ENCODE measurements around the gene DDB1. TPM values are rescaled to one million over a fixed set of nuclear protein-coding genes. Genes with fewer than 3 reads are reported as not detected.

The DDB1 gene
- 100 to 1,000 TPM; 102 to 164 (median 118) TPM for total RNA-seq

DNA sequence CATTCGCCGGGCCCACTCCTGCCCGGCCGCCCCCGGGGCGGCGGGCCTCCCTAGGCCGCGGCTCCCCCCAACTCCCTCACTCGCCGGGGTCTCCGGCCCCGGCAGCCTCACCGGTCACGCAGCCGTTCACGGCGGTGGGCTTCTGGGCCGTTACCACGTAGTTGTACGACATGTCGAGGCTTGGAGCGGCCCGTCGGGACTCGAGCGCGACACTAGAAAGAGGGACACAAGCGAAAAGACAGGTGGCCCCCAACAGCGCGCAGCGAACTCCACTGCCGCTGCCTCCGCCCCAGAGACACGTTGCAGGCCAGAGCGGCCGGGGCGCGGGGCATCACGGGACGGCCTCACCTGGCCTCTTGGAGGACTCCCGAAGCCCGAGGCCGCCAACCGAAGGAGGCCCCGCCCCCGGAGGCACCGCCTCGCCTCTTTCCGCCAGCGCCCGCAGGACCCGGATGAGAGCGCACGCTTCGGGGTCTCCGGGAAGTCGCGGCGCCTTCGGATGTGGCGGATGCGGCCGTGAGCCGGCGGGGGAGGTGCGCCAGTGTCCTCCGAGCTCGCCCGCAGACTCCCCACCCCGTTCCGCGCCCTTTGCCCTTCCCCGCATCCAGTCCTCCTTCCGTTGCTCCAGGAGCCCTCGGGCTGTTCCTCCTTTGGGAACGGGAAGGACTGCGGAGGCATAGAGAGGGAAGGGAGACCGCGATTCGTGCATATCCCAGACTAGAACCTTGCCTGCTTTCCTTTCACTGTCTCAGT is at the start of gene DDB1, which contains the start of gene TKFC:
TSS of gene DDB1 (minus strand) at position 309 of the 753 bp plus-strand sequence. CDS start at position 172, 137 bp downstream.
TSS of gene TKFC (plus strand) at position 432 of the 753 bp plus-strand sequence. CDS start 1,501 bp downstream, outside the sequence.
- peak; percentile 88 to 93 for TF ChIP-seq POLR2AphosphoS5 (IDR thresholded peaks at IDR 0.05)
- no peak for TF ChIP-seq EP300 (IDR thresholded peaks at IDR 0.05)
- peak; percentile 53 for TF ChIP-seq POLR2A (IDR thresholded peaks at IDR 0.05; ENCODE audit: low read depth)
- TF ChIP-seq, protein P1, sequence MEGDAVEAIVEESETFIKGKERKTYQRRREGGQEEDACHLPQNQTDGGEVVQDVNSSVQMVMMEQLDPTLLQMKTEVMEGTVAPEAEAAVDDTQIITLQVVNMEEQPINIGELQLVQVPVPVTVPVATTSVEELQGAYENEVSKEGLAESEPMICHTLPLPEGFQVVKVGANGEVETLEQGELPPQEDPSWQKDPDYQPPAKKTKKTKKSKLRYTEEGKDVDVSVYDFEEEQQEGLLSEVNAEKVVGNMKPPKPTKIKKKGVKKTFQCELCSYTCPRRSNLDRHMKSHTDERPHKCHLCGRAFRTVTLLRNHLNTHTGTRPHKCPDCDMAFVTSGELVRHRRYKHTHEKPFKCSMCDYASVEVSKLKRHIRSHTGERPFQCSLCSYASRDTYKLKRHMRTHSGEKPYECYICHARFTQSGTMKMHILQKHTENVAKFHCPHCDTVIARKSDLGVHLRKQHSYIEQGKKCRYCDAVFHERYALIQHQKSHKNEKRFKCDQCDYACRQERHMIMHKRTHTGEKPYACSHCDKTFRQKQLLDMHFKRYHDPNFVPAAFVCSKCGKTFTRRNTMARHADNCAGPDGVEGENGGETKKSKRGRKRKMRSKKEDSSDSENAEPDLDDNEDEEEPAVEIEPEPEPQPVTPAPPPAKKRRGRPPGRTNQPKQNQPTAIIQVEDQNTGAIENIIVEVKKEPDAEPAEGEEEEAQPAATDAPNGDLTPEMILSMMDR (IDR thresholded peaks at IDR 0.05), result peak in 1 of 3 experiments; percentile 11
- DNase-seq (ENCODE audit: extremely low spot score), result peak; percentile 98
- H3K4me1 ChIP-seq, result peaks cover 31 to 66% (median 42%) of the 10 kb centered on the region in 4 donors
- peaks cover 18 to 22% (median 21%) of the 10 kb centered on the region in 4 donors for H3K36me3 ChIP-seq
- no peaks in the 10 kb centered on the region for H3K27me3 ChIP-seq
- intact Hi-C loops (cut with DNase I), result no loop called here
- peak within 1 kb of the TSS; percentile 89 to 94 (median 91) for H3K27ac ChIP-seq (replicated peaks in 1 of 4)
- H3K9me3 ChIP-seq, result no peaks in the 10 kb centered on the region
- peak within 1 kb of the TSS; percentile 87 to 99 (median 94) for H3K4me3 ChIP-seq
- 0% methylated on average over 12 of the region's 81 CpGs for WGBS

DNA sequence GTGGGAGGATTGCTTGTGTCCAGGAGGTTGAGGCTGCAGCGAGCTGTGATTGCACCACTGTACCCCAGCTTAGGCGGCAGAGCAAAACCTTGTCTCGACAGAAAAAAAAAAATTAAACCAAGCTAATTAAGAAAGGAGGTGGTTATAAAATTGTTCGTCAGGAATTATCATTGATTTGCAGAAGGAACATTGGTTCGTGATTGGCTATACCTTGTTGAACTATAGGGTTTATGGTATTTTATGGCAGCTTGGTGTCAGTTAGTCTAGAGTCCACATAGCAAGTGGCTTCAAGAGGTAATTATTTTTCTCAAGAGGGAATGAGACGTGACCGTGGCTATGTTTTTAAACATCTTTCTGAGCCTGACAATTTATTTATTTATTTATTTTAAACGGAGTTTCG is 48.0 kb upstream of the DDB1 start:
- Histone ChIP-seq H3K27ac (replicated peaks in 1 of 4) (no peak overlapping the region), H3K27me3 (no peaks in the 10 kb centered on the region), H3K4me1 (peaks cover 0 to 10% (median 9%) of the 10 kb centered on the region in 4 donors), H3K36me3 (peaks cover 0 to 9% (median 1%) of the 10 kb centered on the region in 4 donors), H3K4me3 (no peak overlapping the region), H3K9me3 (no peaks in the 10 kb centered on the region)
- TF ChIP-seq POLR2AphosphoS5 (IDR thresholded peaks at IDR 0.05), result no peak
- no peak for TF ChIP-seq EP300 (IDR thresholded peaks at IDR 0.05)
- TF ChIP-seq, protein P1 (IDR thresholded peaks at IDR 0.05), result no peak
- TF ChIP-seq POLR2A (IDR thresholded peaks at IDR 0.05; ENCODE audit: low read depth), result no peak
- DNase-seq (ENCODE audit: extremely low spot score), result no peak
- WGBS, result 95% methylated on average over 9 of the region's 9 CpGs
- intact Hi-C loops (cut with DNase I), result loop anchor here (10.0 kb wide), 1 partner anchor 126 kb away; no protein-coding TSS in a partner anchor

DNA sequence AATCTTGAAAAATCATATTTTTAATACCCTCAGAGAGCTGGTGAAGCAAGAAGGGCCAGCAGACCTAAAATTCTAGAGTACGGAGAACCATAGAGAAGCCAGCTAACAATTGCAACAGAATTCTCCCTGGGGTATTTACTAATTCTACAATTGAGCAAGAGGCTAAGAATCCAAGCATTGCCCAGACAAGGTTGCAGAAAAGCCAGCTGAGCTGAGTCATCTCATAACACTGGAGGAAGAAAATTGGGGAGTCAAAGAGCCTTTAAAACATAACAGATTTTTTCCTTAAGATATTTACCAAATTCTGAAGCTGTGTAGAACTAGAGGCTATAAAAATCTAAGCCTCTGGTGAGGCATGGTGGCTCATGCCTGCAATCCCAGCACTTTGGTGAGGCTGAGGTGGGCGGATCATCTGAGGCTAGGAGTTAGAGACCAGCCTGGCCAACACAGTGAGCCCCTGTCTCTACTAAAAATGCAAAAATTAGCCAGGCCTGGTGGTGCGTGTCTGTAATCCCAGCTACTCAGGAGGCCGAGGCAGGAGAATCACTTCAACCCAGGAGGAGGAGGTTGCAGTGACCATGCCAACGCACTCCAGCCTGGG is 45.9 kb upstream of the DDB1 start:
- intact Hi-C loops (cut with DNase I), result no loop called here
- Histone ChIP-seq H3K27me3 (no peaks in the 10 kb centered on the region), H3K4me3 (no peak overlapping the region), H3K9me3 (no peaks in the 10 kb centered on the region), H3K4me1 (peaks cover 0 to 7% (median 2%) of the 10 kb centered on the region in 4 donors), H3K36me3 (peaks cover 0 to 20% (median 2%) of the 10 kb centered on the region in 4 donors), H3K27ac (replicated peaks in 1 of 4) (peak overlapping the region; percentile 43 to 62 (median 57))
- WGBS, result 80% methylated on average over 5 of the region's 5 CpGs
- DNase-seq (ENCODE audit: extremely low spot score), result no peak
- TF ChIP-seq, protein P1 (IDR thresholded peaks at IDR 0.05), result no peak
- TF ChIP-seq POLR2AphosphoS5 (IDR thresholded peaks at IDR 0.05), result peak; percentile 30 to 44

DNA sequence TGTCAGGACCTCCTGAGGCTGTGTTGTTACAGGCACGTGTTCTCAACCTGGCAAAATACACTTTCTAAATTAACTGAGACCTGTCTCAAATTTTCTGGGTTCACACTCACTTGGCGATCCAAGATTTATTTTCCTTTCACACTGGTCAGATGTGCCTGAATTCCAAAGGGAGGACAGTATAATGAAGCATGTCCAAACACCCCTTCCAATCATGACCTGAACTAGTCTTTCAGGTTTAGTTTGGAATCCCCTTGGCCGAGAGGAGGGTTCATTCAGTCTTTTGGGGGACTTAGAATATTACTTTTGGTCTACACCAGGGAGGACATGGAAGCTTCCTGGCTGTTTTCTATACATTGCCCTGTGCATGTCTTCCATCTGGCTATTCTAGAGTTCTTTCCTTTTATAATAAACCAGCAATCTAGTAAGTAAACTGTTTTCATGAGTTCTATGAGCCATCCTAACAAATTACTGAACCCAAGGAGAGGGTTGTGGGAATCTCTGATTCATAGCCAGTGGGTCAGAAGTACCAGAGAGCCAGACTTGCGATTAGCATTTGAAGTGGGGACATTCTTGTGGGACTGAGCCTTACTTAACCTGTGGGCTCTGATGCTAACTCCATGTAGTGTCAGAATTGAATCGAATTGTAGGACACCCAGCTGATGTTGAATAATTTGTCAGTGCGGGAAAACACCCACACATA is 44.7 kb upstream of the DDB1 start:
- Histone ChIP-seq H3K27ac (replicated peaks in 1 of 4) (no peak overlapping the region), H3K27me3 (no peaks in the 10 kb centered on the region), H3K36me3 (peaks cover 0 to 20% (median 2%) of the 10 kb centered on the region in 4 donors), H3K4me3 (no peak overlapping the region), H3K9me3 (no peaks in the 10 kb centered on the region), H3K4me1 (peaks cover 0 to 11% (median 4%) of the 10 kb centered on the region in 4 donors)
- TF ChIP-seq, protein P1 (IDR thresholded peaks at IDR 0.05), result no peak
- TF ChIP-seq POLR2A (IDR thresholded peaks at IDR 0.05; ENCODE audit: low read depth), result no peak
- intact Hi-C loops (cut with DNase I), result no loop called here
- WGBS, result 94% methylated on average over 6 of the region's 6 CpGs
- DNase-seq (ENCODE audit: extremely low spot score), result no peak

Measured in esophagus muscularis mucosa (tissue), 4 donors.